ENCODE data around the gene MUSTN1. TPM values are rescaled to one million over a fixed set of nuclear protein-coding genes. Genes with fewer than 3 reads are reported as not detected.
A peak's percentile ranks its signal among the peaks of the same experiment; 100 is the strongest.

MUSTN1 gene
- total RNA-seq, 8 experiments from 2014 or later = 0.38 to 9.3 (median 2.7) TPM; not detected in 1

DNA sequence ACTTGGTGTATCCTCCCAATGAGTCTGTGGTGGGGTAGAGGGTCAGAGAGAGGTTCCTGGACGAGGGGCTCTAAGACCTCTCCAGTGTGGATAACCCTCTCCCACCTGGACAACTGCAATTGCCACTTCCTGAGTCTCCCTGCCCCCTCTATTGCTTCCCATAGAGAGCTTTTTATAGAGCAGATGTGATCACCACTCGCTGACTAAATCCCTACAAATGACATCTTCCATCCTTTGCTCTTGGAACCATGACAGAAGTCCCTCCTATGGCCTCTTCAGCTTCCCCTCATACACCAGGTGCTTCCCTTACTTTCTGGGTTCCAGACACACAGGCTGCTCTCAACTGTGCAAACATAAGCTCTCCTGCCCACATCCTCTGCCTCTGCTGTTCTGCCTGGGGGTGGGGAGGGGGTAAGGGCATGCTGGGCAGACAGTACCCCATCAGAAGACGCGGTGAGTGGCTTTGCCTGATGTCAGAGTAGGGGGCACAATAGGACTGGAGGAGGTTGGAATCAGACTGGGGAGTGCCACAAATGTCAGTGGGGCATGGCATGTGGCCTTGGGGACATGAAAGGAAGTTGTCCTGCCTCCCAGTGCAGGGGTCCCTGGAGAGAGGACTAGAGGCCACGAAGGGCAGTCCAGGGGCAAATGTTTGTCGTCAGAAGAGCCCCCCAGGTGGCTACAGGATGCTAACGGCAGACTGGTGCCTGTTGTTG lies 25.0 kb downstream of the MUSTN1 start:
- peak in 2 of 8 experiments; percentile 49 to 80 for ATAC-seq (replicated peaks in 6 of 8)
- 0 to 100% (median 50%) methylated on average over 1 to 4 of the region's 7 CpGs; no CpG with 5 or more reads in 1 of the 10 experiments for WGBS, 10 experiments
- in situ Hi-C loops (cut with MboI; ENCODE audit: low pct_unique_long_range_greater_than_20kb in 2 of 9, low sequenced_read_pairs in 9 of 9, unreplicated experiment in 9 of 9) = no loop called here
- no peak overlapping the region for H3K4me3 ChIP-seq
- H3K4me1 ChIP-seq (replicated peaks in 1 of 2) = no peaks in the 10 kb centered on the region
- no peak overlapping the region for H3K27ac ChIP-seq

GRCh38 chr3:52809149-52809548 lies 25.7 kb downstream of the MUSTN1 start:
- no peak overlapping the region for H3K27ac ChIP-seq
- H3K4me3 ChIP-seq = no peak overlapping the region
- no peaks in the 10 kb centered on the region for H3K4me1 ChIP-seq (replicated peaks in 1 of 2)
- in situ Hi-C loops (cut with MboI; ENCODE audit: low pct_unique_long_range_greater_than_20kb in 2 of 9, low sequenced_read_pairs in 9 of 9, unreplicated experiment in 9 of 9) = no loop called here
- WGBS, 10 experiments = 0 to 75% (median 25%) methylated on average over 1 to 2 of the region's 2 CpGs; no CpG with 5 or more reads in 4 of the 10 experiments
- ATAC-seq (replicated peaks in 6 of 8) = no peak

- 90 to 93% methylated on average over 2 to 3 of the region's 19 CpGs; no CpG with 5 or more reads in 8 of the 10 experiments for WGBS, 10 experiments
- in situ Hi-C loops (cut with MboI; ENCODE audit: low pct_unique_long_range_greater_than_20kb in 2 of 9, low sequenced_read_pairs in 9 of 9, unreplicated experiment in 9 of 9) = no loop called here
- ATAC-seq (replicated peaks in 6 of 8) = peak in 3 of 8 experiments; percentile 34 to 69 (median 58)
- H3K4me1 ChIP-seq (replicated peaks in 1 of 2) = no peaks in the 10 kb centered on the region
- H3K27ac ChIP-seq = no peak overlapping the region
- H3K4me3 ChIP-seq = no peak overlapping the region
Observed at GRCh38 chr3:52805270-52806039, 29.4 kb downstream of the MUSTN1 start.

GRCh38 chr3:52801839-52802238 lies 33.0 kb downstream of the MUSTN1 start:
- ATAC-seq (replicated peaks in 6 of 8) = no peak
- Histone ChIP-seq H3K4me3 (no peak overlapping the region), H3K4me1 (replicated peaks in 1 of 2) (no peaks in the 10 kb centered on the region), H3K27ac (no peak overlapping the region)
- in situ Hi-C loops (cut with MboI; ENCODE audit: low pct_unique_long_range_greater_than_20kb in 2 of 9, low sequenced_read_pairs in 9 of 9, unreplicated experiment in 9 of 9) = no loop called here
- 0 to 80% (median 60%) methylated on average over 1 to 5 of the region's 5 CpGs for WGBS, 10 experiments

GRCh38 chr3:52800079-52800478 lies 34.7 kb downstream of the MUSTN1 start:
- WGBS, 10 experiments = 33 to 94% (median 52%) methylated on average over 1 to 3 of the region's 7 CpGs; no CpG with 5 or more reads in 3 of the 10 experiments
- no peak for ATAC-seq (replicated peaks in 6 of 8)
- in situ Hi-C loops (cut with MboI; ENCODE audit: low pct_unique_long_range_greater_than_20kb in 2 of 9, low sequenced_read_pairs in 9 of 9, unreplicated experiment in 9 of 9) = no loop called here

DNA sequence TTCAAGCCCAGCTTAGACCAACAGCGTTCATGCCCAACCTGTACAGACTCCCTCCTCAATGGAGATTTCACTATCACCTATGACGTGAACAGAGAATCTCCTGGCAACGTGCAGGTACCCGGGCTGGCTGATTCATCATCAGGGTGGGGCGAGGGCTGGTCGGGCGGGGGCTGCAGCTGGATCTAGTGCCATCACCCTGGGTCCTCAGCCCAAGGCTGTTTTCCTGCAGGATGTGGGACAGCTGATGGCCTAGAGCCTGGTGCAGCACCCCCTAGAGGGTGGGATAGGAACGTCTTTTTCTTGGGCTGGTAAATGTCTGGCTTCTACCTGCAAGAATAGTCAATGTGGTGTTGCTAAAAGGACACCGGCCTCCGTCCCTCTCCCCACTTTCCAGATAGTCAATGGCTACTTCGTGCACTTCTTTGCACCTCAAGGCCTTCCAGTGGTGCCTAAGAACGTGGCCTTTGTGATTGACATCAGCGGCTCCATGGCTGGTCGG lies 35.8 kb downstream of the MUSTN1 start:
- in situ Hi-C loops (cut with MboI; ENCODE audit: low pct_unique_long_range_greater_than_20kb in 2 of 9, low sequenced_read_pairs in 9 of 9, unreplicated experiment in 9 of 9) = no loop called here
- ATAC-seq (replicated peaks in 6 of 8) = peak in 3 of 8 experiments; percentile 57 to 69 (median 67)
- no peak overlapping the region for H3K4me3 ChIP-seq
- H3K4me1 ChIP-seq (replicated peaks in 1 of 2) = peaks cover 3 to 4% of the 10 kb centered on the region in 2 donors
- H3K27ac ChIP-seq = no peak overlapping the region
- WGBS, 10 experiments = 20 to 100% (median 60%) methylated on average over 1 to 6 of the region's 14 CpGs; no CpG with 5 or more reads in 3 of the 10 experiments

More at GRCh38 chr3:52800079-52800478, 34.7 kb downstream of the MUSTN1 start:
- Histone ChIP-seq H3K4me1 (replicated peaks in 1 of 2) (no peaks in the 10 kb centered on the region), H3K27ac (no peak overlapping the region), H3K4me3 (no peak overlapping the region)

DNA sequence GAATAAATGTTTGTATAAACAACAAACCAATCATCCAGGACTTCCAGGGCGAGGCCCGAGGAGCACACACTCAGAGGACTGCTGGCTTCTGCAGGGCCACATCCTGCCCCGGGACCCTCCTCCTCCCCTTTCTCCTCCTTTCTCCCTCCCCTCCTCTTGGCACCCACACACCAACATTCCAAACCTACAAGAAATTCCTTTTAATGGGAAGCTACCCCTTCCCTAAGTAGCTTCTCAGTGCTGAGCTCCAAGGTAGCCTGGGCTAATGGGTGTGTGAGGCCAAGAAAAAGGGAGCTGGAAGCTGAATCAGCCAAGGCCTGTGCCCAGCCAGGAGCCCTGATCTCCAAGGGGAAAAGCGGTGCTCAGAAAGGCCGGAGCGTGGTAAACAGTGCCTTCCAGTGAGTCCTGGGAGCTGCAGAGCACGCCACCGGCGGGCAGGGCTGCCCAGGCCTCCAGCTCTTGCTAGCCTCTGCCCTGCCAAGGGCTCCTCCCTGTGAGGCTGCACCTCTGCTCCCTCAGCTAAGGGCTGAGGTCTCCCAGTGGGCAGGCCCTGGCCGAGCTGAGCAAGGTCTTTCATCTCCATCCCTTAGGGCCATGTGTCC lies 36.3 kb downstream of the MUSTN1 start:
- no peak overlapping the region for H3K4me3 ChIP-seq
- 93 to 100% methylated on average over 3 to 6 of the region's 10 CpGs; no CpG with 5 or more reads in 8 of the 10 experiments for WGBS, 10 experiments
- in situ Hi-C loops (cut with MboI; ENCODE audit: low pct_unique_long_range_greater_than_20kb in 2 of 9, low sequenced_read_pairs in 9 of 9, unreplicated experiment in 9 of 9) = no loop called here
- H3K27ac ChIP-seq = no peak overlapping the region
- peaks cover 3 to 4% of the 10 kb centered on the region in 2 donors for H3K4me1 ChIP-seq (replicated peaks in 1 of 2)
- ATAC-seq (replicated peaks in 6 of 8) = peak in 1 of 8 experiments; percentile 21

- Histone ChIP-seq H3K4me3 (no peak overlapping the region), H3K27ac (no peak overlapping the region), H3K4me1 (replicated peaks in 1 of 2) (peaks cover 3 to 4% of the 10 kb centered on the region in 2 donors)
- WGBS, 10 experiments = 30 to 90% (median 58%) methylated on average over 2 of the region's 9 CpGs; no CpG with 5 or more reads in 7 of the 10 experiments
- in situ Hi-C loops (cut with MboI; ENCODE audit: low pct_unique_long_range_greater_than_20kb in 2 of 9, low sequenced_read_pairs in 9 of 9, unreplicated experiment in 9 of 9) = no loop called here
- no peak for ATAC-seq (replicated peaks in 6 of 8)
Observed at GRCh38 chr3:52796411-52796810, 38.4 kb downstream of the MUSTN1 start.

GRCh38 chr3:52795298-52795900 lies 39.4 kb downstream of the MUSTN1 start:
- no peak overlapping the region for H3K27ac ChIP-seq
- no peak overlapping the region for H3K4me3 ChIP-seq
- peaks cover 3 to 4% of the 10 kb centered on the region in 2 donors for H3K4me1 ChIP-seq (replicated peaks in 1 of 2)
- in situ Hi-C loops (cut with MboI; ENCODE audit: low pct_unique_long_range_greater_than_20kb in 2 of 9, low sequenced_read_pairs in 9 of 9, unreplicated experiment in 9 of 9) = no loop called here
- 20 to 90% (median 87%) methylated on average over 1 to 4 of the region's 9 CpGs; no CpG with 5 or more reads in 7 of the 10 experiments for WGBS, 10 experiments
- no peak for ATAC-seq (replicated peaks in 6 of 8)

- Histone ChIP-seq H3K4me1 (replicated peaks in 1 of 2) (peaks cover 3 to 4% of the 10 kb centered on the region in 2 donors), H3K27ac (no peak within 1 kb of the TSS), H3K4me3 (no peak within 1 kb of the TSS)
- WGBS, 10 experiments = 17 to 100% (median 66%) methylated on average over 1 to 4 of the region's 10 CpGs; no CpG with 5 or more reads in 3 of the 10 experiments
- in situ Hi-C loops (cut with MboI; ENCODE audit: low pct_unique_long_range_greater_than_20kb in 2 of 9, low sequenced_read_pairs in 9 of 9, unreplicated experiment in 9 of 9) = no loop called here
- ATAC-seq (replicated peaks in 6 of 8) = peak in 2 of 8 experiments; percentile 15 to 18
Observed at GRCh38 chr3:52794612-52795099, 40.2 kb downstream of the MUSTN1 start, which contains the start of gene ITIH3. Gene ITIH3, plus strand, starts transcription at chr3:52794796. Its CDS starts 8 bp downstream, at chr3:52794804.

DNA sequence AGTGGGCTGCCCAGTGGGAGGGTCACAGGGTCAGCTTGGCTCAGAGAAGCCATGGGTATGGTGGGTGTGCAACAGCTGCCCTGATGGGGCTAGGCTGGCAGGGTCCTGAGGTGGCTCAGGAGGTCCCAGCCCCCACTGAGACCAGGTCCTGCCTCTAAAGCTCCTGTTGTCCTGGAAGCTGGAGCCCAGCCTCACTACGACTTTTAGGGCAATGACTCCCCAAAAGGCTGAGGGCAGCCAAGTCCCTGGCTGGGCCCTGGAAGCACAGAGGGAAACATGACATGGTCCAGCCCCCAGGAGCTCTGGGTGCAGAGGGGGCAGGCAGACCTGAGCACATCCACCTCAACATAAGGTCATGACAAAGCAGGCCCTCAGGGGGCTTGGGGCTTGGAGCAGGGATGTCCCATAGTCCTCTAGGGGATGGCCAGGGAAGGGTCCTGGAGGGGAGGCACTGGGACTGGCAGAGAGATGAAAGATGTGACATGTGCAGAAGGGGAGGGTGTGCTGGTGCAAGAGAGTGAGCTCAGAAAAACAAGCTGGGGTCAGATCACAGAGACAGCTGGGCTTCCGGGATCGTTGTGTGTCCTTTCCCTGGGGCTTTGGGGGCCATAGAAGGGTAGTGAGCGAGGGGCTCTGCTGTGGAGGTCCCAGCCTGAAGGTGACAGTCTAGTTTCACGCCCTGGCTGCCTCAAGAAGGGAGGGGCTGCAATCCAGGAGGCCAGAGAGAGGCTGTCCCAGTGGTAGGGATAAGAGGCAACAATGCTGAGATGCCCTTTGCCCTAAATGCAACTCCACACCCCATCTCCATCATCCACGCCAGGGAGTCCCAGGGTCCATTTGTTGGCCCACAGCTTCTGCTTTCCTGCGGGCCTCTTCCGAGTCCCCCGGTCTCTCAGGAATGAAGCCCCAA lies 40.9 kb downstream of the MUSTN1 start:
- H3K4me3 ChIP-seq = no peak overlapping the region
- 43 to 100% (median 67%) methylated on average over 1 to 4 of the region's 9 CpGs; no CpG with 5 or more reads in 5 of the 10 experiments for WGBS, 10 experiments
- peaks cover 3 to 4% of the 10 kb centered on the region in 2 donors for H3K4me1 ChIP-seq (replicated peaks in 1 of 2)
- in situ Hi-C loops (cut with MboI; ENCODE audit: low pct_unique_long_range_greater_than_20kb in 2 of 9, low sequenced_read_pairs in 9 of 9, unreplicated experiment in 9 of 9) = no loop called here
- H3K27ac ChIP-seq = no peak overlapping the region
- ATAC-seq (replicated peaks in 6 of 8) = peak in 5 of 8 experiments; percentile 35 to 69 (median 46)

Measured in motor neuron (in vitro differentiated cells).